Glutamatergic neuron (in vitro differentiated cells): ENCODE data around the gene DYNC2LI1. TPM values are rescaled to one million over a fixed set of nuclear protein-coding genes. Genes with fewer than 3 reads are reported as not detected.

ENCODE experiments used
- DNase-seq: peaks from one replicate; pipeline ENCODE4 v3.0.0; 2022
- H3K27ac Mint-ChIP-seq: one replicate; pipeline ENCODE4 v1.8.0; 2020; ENCODE audit warnings: mild to moderate bottlenecking, mixed read lengths, inconsistent platforms; ENCODE audit not compliant: unreplicated experiment
- H3K27me3 Mint-ChIP-seq: one replicate; pipeline ENCODE4 v1.8.0; 2020; ENCODE audit warnings: mild to moderate bottlenecking, moderate library complexity, mixed read lengths, inconsistent platforms; ENCODE audit not compliant: unreplicated experiment
- H3K36me3 Mint-ChIP-seq: one replicate; pipeline ENCODE4 v1.8.0; 2020; ENCODE audit warnings: mild to moderate bottlenecking, mixed read lengths, inconsistent platforms; ENCODE audit not compliant: unreplicated experiment
- H3K4me1 Mint-ChIP-seq: one replicate; pipeline ENCODE4 v1.8.0; 2020; ENCODE audit warnings: mild to moderate bottlenecking, low read depth, mixed read lengths, inconsistent platforms; ENCODE audit not compliant: unreplicated experiment
- H3K4me3 Mint-ChIP-seq: one replicate; pipeline ENCODE4 v1.8.0; 2020; ENCODE audit warnings: mild to moderate bottlenecking, mixed read lengths, inconsistent platforms; ENCODE audit not compliant: unreplicated experiment
- H3K9me3 Mint-ChIP-seq: one replicate; pipeline ENCODE4 v1.8.0; 2020; ENCODE audit warnings: mild to moderate bottlenecking, moderate library complexity, mixed read lengths, inconsistent platforms; ENCODE audit not compliant: unreplicated experiment
- total RNA-seq: library from RNA; stranded (reverse); fragmentation: NEBNext Ultra II Directional; extraction: Animal tissue kit (Norgen Biotek cat#: 25700); gene quantifications from one replicate; pipeline ENCODE4 v1.2.1, GENCODE V29; 2021; ENCODE audit not compliant: unreplicated experiment
- TF ChIP-seq, protein P1 (sequence below): fragments of 200-600 bp; sonication (generic); IDR thresholded peaks from one replicate; pipeline ENCODE4 v1.5.0; 2021; ENCODE audit not compliant: partially characterized antibody, unreplicated experiment

DYNC2LI1 gene
- total RNA-seq, 1 donor from 2014 or later, result 11.9 TPM

DNA sequence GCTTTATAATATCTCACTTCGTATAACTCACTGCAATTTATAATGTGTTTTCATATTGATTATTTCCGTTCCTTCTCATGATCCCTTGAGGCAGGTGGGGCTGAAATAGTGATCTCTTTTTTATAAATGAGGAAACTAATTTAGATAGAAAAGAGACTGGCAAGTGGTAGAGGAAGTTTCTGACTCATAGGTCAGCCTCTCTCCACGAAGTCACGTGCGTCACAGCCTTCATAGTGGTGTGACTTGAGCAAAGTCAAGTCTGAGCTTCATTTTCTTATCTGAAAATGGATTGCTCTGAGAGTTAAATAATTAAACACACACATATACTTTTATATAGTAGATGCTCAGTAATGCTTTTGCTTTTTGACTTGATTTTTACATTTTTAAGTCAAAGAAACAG lies 44.9 kb downstream of the DYNC2LI1 start:
- peaks cover 6% of the 10 kb centered on the region for H3K27me3 Mint-ChIP-seq
- peaks cover 6% of the 10 kb centered on the region for H3K4me1 Mint-ChIP-seq
- H3K36me3 Mint-ChIP-seq, result no peaks in the 10 kb centered on the region
- no peak overlapping the region for H3K27ac Mint-ChIP-seq
- H3K9me3 Mint-ChIP-seq, result peaks cover 2% of the 10 kb centered on the region
- no peak overlapping the region for H3K4me3 Mint-ChIP-seq
- DNase-seq, result no peak
- TF ChIP-seq, protein P1, sequence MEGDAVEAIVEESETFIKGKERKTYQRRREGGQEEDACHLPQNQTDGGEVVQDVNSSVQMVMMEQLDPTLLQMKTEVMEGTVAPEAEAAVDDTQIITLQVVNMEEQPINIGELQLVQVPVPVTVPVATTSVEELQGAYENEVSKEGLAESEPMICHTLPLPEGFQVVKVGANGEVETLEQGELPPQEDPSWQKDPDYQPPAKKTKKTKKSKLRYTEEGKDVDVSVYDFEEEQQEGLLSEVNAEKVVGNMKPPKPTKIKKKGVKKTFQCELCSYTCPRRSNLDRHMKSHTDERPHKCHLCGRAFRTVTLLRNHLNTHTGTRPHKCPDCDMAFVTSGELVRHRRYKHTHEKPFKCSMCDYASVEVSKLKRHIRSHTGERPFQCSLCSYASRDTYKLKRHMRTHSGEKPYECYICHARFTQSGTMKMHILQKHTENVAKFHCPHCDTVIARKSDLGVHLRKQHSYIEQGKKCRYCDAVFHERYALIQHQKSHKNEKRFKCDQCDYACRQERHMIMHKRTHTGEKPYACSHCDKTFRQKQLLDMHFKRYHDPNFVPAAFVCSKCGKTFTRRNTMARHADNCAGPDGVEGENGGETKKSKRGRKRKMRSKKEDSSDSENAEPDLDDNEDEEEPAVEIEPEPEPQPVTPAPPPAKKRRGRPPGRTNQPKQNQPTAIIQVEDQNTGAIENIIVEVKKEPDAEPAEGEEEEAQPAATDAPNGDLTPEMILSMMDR, result no peak

DNA sequence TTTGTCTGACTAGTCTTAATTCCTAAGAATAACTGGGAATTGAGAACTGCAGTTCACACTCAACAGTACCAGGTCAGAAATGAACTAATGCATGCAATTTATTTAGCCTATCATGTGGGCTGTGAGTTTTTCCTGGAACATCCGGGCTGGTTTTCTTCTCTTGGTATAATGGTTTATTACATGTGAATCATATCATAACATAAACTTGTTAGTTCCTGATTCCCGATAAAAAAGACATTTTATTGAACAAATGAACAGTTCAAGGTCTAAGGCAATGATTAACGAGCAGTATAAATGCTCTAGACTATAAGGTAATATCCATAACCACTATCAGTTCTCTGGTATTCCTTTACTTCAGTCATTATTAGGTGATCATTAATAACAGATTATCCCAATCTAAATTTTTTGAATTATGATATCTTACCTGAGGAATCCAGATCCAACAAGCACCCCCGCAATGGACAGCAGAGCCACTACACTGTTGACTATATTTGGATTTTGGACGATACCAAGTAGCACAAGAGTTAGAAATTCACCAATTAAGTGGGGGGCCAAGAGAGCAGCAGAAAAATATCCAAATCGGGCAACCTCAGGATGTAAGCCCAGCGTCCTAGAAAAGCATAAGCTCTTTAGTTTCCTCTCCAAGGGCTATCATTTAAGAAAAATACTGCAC lies 45.8 kb downstream of the DYNC2LI1 start:
- no peak for DNase-seq
- no peaks in the 10 kb centered on the region for H3K36me3 Mint-ChIP-seq
- H3K27ac Mint-ChIP-seq, result no peak overlapping the region
- H3K4me3 Mint-ChIP-seq, result no peak overlapping the region
- peaks cover 2% of the 10 kb centered on the region for H3K9me3 Mint-ChIP-seq
- H3K4me1 Mint-ChIP-seq, result peaks cover 6% of the 10 kb centered on the region
- TF ChIP-seq, protein P1, result no peak
- peaks cover 6% of the 10 kb centered on the region for H3K27me3 Mint-ChIP-seq

DNA sequence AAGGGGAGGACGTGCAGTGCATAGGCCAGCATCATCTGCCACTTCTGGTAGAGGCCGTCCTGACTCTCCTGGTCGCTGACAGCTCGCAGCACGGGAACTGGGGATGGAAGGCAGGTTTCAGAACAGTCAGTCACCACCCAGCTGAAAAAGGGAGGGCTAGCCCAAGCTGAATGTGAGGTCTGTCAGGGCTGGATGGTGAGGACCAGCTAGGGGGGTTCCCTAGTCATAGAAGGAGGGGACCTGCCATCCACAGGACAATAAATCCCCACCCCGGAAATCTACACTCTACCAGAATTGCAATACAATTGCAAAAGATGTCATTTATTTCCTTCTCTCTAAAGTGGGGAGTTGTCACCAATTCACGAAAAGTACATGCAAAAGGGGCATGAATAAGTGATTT lies 49.0 kb downstream of the DYNC2LI1 start:
- no peak for DNase-seq
- no peaks in the 10 kb centered on the region for H3K9me3 Mint-ChIP-seq
- TF ChIP-seq, protein P1, result no peak
- peaks cover 6% of the 10 kb centered on the region for H3K27me3 Mint-ChIP-seq
- no peaks in the 10 kb centered on the region for H3K36me3 Mint-ChIP-seq
- H3K4me1 Mint-ChIP-seq, result peaks cover 6% of the 10 kb centered on the region
- H3K27ac Mint-ChIP-seq, result no peak overlapping the region
- no peak overlapping the region for H3K4me3 Mint-ChIP-seq

DNA sequence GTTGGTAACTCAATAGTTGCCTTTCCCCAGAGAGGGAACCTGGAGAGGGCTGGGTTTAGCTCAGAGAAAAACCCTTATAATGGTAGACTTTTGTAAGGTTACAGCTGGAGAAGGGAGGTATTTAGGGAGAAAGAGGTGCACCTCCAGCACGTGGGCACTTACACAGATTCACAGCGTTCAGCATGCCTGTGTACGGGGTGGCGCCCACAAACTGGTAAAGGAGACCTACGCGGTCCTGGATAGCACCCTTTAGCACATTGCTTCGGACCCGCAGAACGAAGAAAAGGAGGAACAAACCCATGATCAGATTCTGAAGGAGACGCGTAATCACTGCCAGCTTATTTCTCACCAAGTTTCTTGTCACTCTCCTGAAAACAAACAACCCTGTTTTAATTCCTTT lies 49.9 kb downstream of the DYNC2LI1 start:
- no peaks in the 10 kb centered on the region for H3K36me3 Mint-ChIP-seq
- peaks cover 6% of the 10 kb centered on the region for H3K27me3 Mint-ChIP-seq
- DNase-seq, result no peak
- H3K4me3 Mint-ChIP-seq, result no peak overlapping the region
- peaks cover 2% of the 10 kb centered on the region for H3K4me1 Mint-ChIP-seq
- H3K9me3 Mint-ChIP-seq, result no peaks in the 10 kb centered on the region
- TF ChIP-seq, protein P1, result no peak
- H3K27ac Mint-ChIP-seq, result no peak overlapping the region

DNA sequence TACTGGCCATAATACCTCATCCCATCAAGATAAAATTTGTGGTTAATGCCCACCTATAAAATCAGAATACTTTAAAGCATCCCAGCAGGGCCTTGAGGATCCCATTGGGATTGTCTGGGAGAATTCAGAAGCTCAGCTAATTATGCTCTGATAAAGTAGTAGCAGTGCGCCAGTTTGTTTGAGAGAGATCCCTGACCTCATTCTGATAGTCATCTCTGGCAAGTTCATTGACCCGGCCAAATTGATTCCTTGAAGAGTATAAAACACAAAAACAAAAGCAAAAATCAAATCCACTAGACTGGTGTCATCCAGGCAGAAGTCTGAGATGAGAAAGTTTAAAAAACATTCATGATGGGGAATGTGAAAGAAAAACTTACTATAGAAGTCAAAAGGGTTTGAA lies 50.7 kb downstream of the DYNC2LI1 start:
- Mint-ChIP-seq H3K27ac (no peak overlapping the region), H3K27me3 (peaks cover 6% of the 10 kb centered on the region), H3K36me3 (no peaks in the 10 kb centered on the region), H3K9me3 (no peaks in the 10 kb centered on the region), H3K4me1 (peaks cover 2% of the 10 kb centered on the region), H3K4me3 (no peak overlapping the region)
- TF ChIP-seq, protein P1, result no peak
- DNase-seq, result no peak
